GM12873 (cell line): Measurements from ENCODE around the gene PHOSPHO2.
A peak's percentile ranks its signal among the peaks of the same experiment; 100 is the strongest.

ENCODE experiments used
- CTCF ChIP-seq: IDR thresholded peaks from 2 replicates; pipeline ENCODE4 v1.5.1; 2012; ENCODE audit warnings: low read depth, mild to moderate bottlenecking, moderate library complexity, low read length, control low read depth; ENCODE audit not compliant: insufficient read depth; ENCODE audit errors: missing control alignments

The PHOSPHO2 gene

GRCh38 chr2:169670937-169671336, 23.3 kb upstream of the PHOSPHO2 start:
- TF ChIP-seq CTCF = no peak

- no peak for TF ChIP-seq CTCF
Measured at GRCh38 chr2:169672406-169672805, 21.9 kb upstream of the PHOSPHO2 start.

- no peak for TF ChIP-seq CTCF
Measured at GRCh38 chr2:169673106-169673505, 21.2 kb upstream of the PHOSPHO2 start.

GRCh38 chr2:169673921-169674320, 20.3 kb upstream of the PHOSPHO2 start:
- no peak for TF ChIP-seq CTCF

- peak; percentile 42 for TF ChIP-seq CTCF
Measured at GRCh38 chr2:169676357-169676756, 17.9 kb upstream of the PHOSPHO2 start.

GRCh38 chr2:169676850-169677249, 17.4 kb upstream of the PHOSPHO2 start:
- no peak for TF ChIP-seq CTCF

GRCh38 chr2:169683054-169683424, 11.2 kb upstream of the PHOSPHO2 start:
- no peak for TF ChIP-seq CTCF
